Liver (tissue), 9 donors: ENCODE measurements around the gene CTRB1. TPM values are rescaled to one million over a fixed set of nuclear protein-coding genes. Genes with fewer than 3 reads are reported as not detected.
"Not testable (repeated sequence)": the region's sequence is repeated elsewhere in the genome, so short reads cannot be mapped to it uniquely, and the experiment has no call there.

Experiments used
- DNase-seq: peaks from one replicate; pipeline ENCODE4 v3.0.0-alpha.2; 2017; ENCODE audit warnings: low spot score
- H3K27ac ChIP-seq, 2 donors: one replicate each; pipeline ENCODE4 v1.7.0; 2013; ENCODE audit warnings: inconsistent platforms in 2 of 2, low read length in 2 of 2, control low read depth in 1 of 2, low read depth in 1 of 2, mild to moderate bottlenecking in 1 of 2
- H3K27me3 ChIP-seq, 4 donors: one replicate each; pipeline versions ENCODE4 v1.6.1 to v1.7.0; 2013; ENCODE audit warnings: low read length in 3 of 4, inconsistent platforms in 1 of 4, mild to moderate bottlenecking in 1 of 4, moderate library complexity in 1 of 4; ENCODE audit not compliant: control insufficient read depth in 4 of 4, insufficient read depth in 4 of 4
- H3K36me3 ChIP-seq, 4 donors: one replicate each; pipeline versions ENCODE4 v1.6.1 to v1.7.0; 2013; ENCODE audit warnings: low read length in 3 of 4, mild to moderate bottlenecking in 3 of 4, low read depth in 1 of 4, moderate library complexity in 1 of 4; ENCODE audit not compliant: control insufficient read depth in 4 of 4, insufficient read depth in 3 of 4
- H3K4me1 ChIP-seq, 4 donors: one replicate each; pipeline versions ENCODE4 v1.6.1 to v1.7.0; 2013; ENCODE audit warnings: low read length in 3 of 4, mild to moderate bottlenecking in 3 of 4, moderate library complexity in 1 of 4; ENCODE audit not compliant: control insufficient read depth in 4 of 4, insufficient read depth in 4 of 4
- H3K4me3 ChIP-seq, 3 donors: one replicate each; pipeline versions ENCODE4 v1.6.1 to v1.7.0; 2013; ENCODE audit warnings: low read length in 3 of 3, control low read depth in 1 of 3, low read depth in 1 of 3, mild to moderate bottlenecking in 1 of 3
- H3K9ac ChIP-seq, 2 donors: one replicate each; pipeline ENCODE4 v1.7.0; 2013; ENCODE audit warnings: low read length in 2 of 2, mild to moderate bottlenecking in 2 of 2, moderate library complexity in 2 of 2, control low read depth in 1 of 2, low read depth in 1 of 2
- H3K9me3 ChIP-seq, 4 donors: one replicate each; pipeline versions ENCODE4 v1.6.1 to v1.7.0; 2013; ENCODE audit warnings: low read length in 3 of 4; ENCODE audit not compliant: control insufficient read depth in 4 of 4
- ATF3 ChIP-seq: IDR thresholded peaks from 2 replicates; pipeline ENCODE4 v1.6.1; 2016; ENCODE audit warnings: antibody characterized with exemption
- CTCF ChIP-seq: fragments of 150-350 bp; IDR thresholded peaks from 2 replicates; pipeline ENCODE4 v1.5.1; 2017; ENCODE audit warnings: improper control_type of control experiment, low read depth, low read length; ENCODE audit not compliant: missing input control
- EGR1 ChIP-seq, 2 donors: IDR thresholded peaks; 2 replicates each; pipeline ENCODE4 v1.6.1; 2016 to 2018; ENCODE audit warnings: antibody characterized with exemption in 2 of 2, low read depth in 2 of 2
- FOXA1 ChIP-seq: IDR thresholded peaks from 2 replicates; pipeline ENCODE4 v1.6.1; 2016; ENCODE audit warnings: antibody characterized with exemption
- FOXA2 ChIP-seq: IDR thresholded peaks from 2 replicates; pipeline ENCODE4 v1.6.1; 2016; ENCODE audit warnings: antibody characterized with exemption
- GABPA ChIP-seq, 2 donors: IDR thresholded peaks in 1 of 2; conservative IDR thresholded peaks in 1 of 2; 2 replicates each; pipeline ENCODE4 v1.6.1; 2016; ENCODE audit warnings: antibody characterized with exemption in 2 of 2, mild to moderate bottlenecking in 1 of 2, moderate library complexity in 1 of 2
- HNF4A ChIP-seq, 2 donors: conservative IDR thresholded peaks; 2 replicates each; pipeline ENCODE4 v1.6.1; 2016; ENCODE audit warnings: antibody characterized with exemption in 2 of 2, mild to moderate bottlenecking in 2 of 2
- HNF4G ChIP-seq: IDR thresholded peaks from 2 replicates; pipeline ENCODE4 v1.6.1; 2016; ENCODE audit warnings: antibody characterized with exemption
- JUND ChIP-seq, 2 donors: IDR thresholded peaks; 2 replicates each; pipeline ENCODE4 v1.6.1; 2016; ENCODE audit warnings: antibody characterized with exemption in 2 of 2
- MAX ChIP-seq: IDR thresholded peaks from 2 replicates; pipeline ENCODE4 v1.6.1; 2016; ENCODE audit warnings: antibody characterized with exemption
- NR2F2 ChIP-seq: IDR thresholded peaks from 2 replicates; pipeline ENCODE4 v1.6.1; 2016; ENCODE audit warnings: antibody characterized with exemption
- SP1 ChIP-seq: IDR thresholded peaks from 2 replicates; pipeline ENCODE4 v1.6.1; 2018; ENCODE audit warnings: antibody characterized with exemption, mild to moderate bottlenecking
- TAF1 ChIP-seq: conservative IDR thresholded peaks from 2 replicates; pipeline ENCODE4 v1.6.1; 2016; ENCODE audit warnings: antibody characterized with exemption, mild to moderate bottlenecking
- YY1 ChIP-seq: IDR thresholded peaks from 2 replicates; pipeline ENCODE4 v1.6.1; 2016; ENCODE audit warnings: antibody characterized with exemption, mild to moderate bottlenecking
- ZBTB33 ChIP-seq: IDR thresholded peaks from 2 replicates; pipeline ENCODE4 v1.6.1; 2016; ENCODE audit warnings: antibody characterized with exemption
- WGBS: extraction: QIAGEN DNeasy Blood & Tissue Kit; methylation state at CpG from one replicate; pipeline ENCODE4 v1.1.7; 2013; 5-methylcytosine and 5-hydroxymethylcytosine counted together
- polyA plus RNA-seq, 2 donors: library from polyadenylated mRNA; stranded (reverse) in 1 of 2; unstranded in 1 of 2; fragments of 200-250 nt in 1 of 2; fragments of >200 nt in 1 of 2; fragmentation: Nextera tagmentation in 1 of 2; extraction: Ambion mirVana in 1 of 2; gene quantifications; one replicate each; pipeline versions ENCODE4 v1.2.1 to v1.2.3, GENCODE V29; 2013 to 2015
- total RNA-seq, 2 donors: library from RNA; depleted of rRNA; stranded (reverse); fragments of >200 nt; gene quantifications; one replicate each; pipeline ENCODE4 v1.2.3, GENCODE V29; 2014
- donor health status: healthy.
- donor health status: healthy.
- donor health status: healthy.
- donor health status: healthy.
- donor health status: healthy.

Gene CTRB1
- total and polyA plus RNA-seq, 4 donors = not detected

- Histone ChIP-seq H3K27ac (no peak overlapping the region), H3K4me3 (no peak overlapping the region), H3K9ac (no peak overlapping the region), H3K9me3 (no peaks in the 10 kb centered on the region), H3K27me3 (no peaks in the 10 kb centered on the region), H3K36me3 (no peaks in the 10 kb centered on the region), H3K4me1 (no peaks in the 10 kb centered on the region)
- DNase-seq = no peak
- WGBS = 92% methylated on average over 5 of the region's 5 CpGs
- TF ChIP-seq FOXA1 (no peak), HNF4G (no peak), NR2F2 (no peak), HNF4A (conservative IDR thresholded peaks at IDR 0.05) (no peak), FOXA2 (no peak), CTCF (no peak), EGR1 (IDR thresholded peaks at IDR 0.05; ENCODE audit: low read depth in 2 of 2) (no peak), ZBTB33 (no peak), YY1 (no peak), ATF3 (no peak), GABPA (IDR thresholded peaks at IDR 0.05 in 1 of 2, conservative IDR thresholded peaks at IDR 0.05 in 1 of 2) (no peak), SP1 (no peak), MAX (no peak)
Observed at GRCh38 chr16:75209944-75210343, 8.8 kb upstream of the CTRB1 start.

GRCh38 chr16:75211286-75211685 is 7.5 kb upstream of the CTRB1 start:
- DNase-seq, H3K27me3 ChIP-seq: not testable (repeated sequence)
- WGBS = 89% methylated on average over 10 of the region's 10 CpGs

GRCh38 chr16:75216127-75216526 is 2.7 kb upstream of the CTRB1 start:
- TF ChIP-seq FOXA1 (no peak), SP1 (no peak), ATF3 (no peak), TAF1 (no peak), MAX (no peak), JUND (IDR thresholded peaks at IDR 0.05) (no peak), GABPA (IDR thresholded peaks at IDR 0.05 in 1 of 2, conservative IDR thresholded peaks at IDR 0.05 in 1 of 2) (no peak), HNF4G (no peak), FOXA2 (no peak), YY1 (no peak), NR2F2 (no peak), EGR1 (IDR thresholded peaks at IDR 0.05; ENCODE audit: low read depth in 2 of 2) (no peak), HNF4A (conservative IDR thresholded peaks at IDR 0.05) (no peak)
- no peaks in the 10 kb centered on the region for H3K36me3 ChIP-seq
- H3K27ac ChIP-seq = no peak overlapping the region
- H3K9me3 ChIP-seq = no peaks in the 10 kb centered on the region
- H3K27me3 ChIP-seq = no peaks in the 10 kb centered on the region
- DNase-seq = no peak
- H3K4me3 ChIP-seq = no peak overlapping the region
- no peaks in the 10 kb centered on the region for H3K4me1 ChIP-seq
- 73% methylated on average over 2 of the region's 2 CpGs for WGBS
- H3K9ac ChIP-seq = no peak overlapping the region

More at GRCh38 chr16:75211286-75211685, 7.5 kb upstream of the CTRB1 start:
- not testable (repeated sequence) for H3K36me3 ChIP-seq, H3K27ac ChIP-seq, H3K9me3 ChIP-seq, H3K9ac ChIP-seq, H3K4me3 ChIP-seq, H3K4me1 ChIP-seq
